ENCODE results near the gene PYDC2. TPM values are rescaled to one million over a fixed set of nuclear protein-coding genes. Genes with fewer than 3 reads are reported as not detected.

The PYDC2 gene
- total RNA-seq, 1 donor from 2014 or later: not detected

DNA sequence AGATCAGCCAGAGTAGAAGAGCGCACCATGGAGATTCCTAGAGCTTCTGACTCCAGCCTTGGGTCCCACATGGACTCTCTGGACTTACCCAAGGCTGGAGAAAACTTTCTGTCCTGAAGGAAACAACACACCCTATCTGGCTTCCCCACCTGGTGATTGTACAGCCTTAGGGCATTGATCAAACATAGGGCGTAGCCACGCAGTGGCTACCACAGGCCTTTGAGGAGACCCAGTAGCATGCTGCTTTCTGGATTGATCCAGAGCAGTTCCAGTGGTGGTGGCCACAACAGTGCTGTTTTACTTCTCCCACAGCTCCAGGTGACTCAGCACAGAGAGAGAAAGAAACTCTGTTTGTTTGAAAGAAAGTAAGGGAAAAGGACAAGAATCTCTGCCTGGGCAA, 23.5 kb downstream of the PYDC2 start:
- H3K27ac Mint-ChIP-seq: no peak overlapping the region
- no peaks in the 10 kb centered on the region for H3K36me3 Mint-ChIP-seq
- no peaks in the 10 kb centered on the region for H3K27me3 Mint-ChIP-seq
- no peak for DNase-seq (ENCODE audit: extremely low spot score, unreplicated experiment)
- no peak for TF ChIP-seq CTCF (conservative IDR thresholded peaks at IDR 0.05)
- peaks cover 8% of the 10 kb centered on the region for H3K9me3 Mint-ChIP-seq
- H3K4me1 Mint-ChIP-seq (ENCODE audit: unreplicated experiment): no peaks in the 10 kb centered on the region
- no peak overlapping the region for H3K4me3 Mint-ChIP-seq

DNA sequence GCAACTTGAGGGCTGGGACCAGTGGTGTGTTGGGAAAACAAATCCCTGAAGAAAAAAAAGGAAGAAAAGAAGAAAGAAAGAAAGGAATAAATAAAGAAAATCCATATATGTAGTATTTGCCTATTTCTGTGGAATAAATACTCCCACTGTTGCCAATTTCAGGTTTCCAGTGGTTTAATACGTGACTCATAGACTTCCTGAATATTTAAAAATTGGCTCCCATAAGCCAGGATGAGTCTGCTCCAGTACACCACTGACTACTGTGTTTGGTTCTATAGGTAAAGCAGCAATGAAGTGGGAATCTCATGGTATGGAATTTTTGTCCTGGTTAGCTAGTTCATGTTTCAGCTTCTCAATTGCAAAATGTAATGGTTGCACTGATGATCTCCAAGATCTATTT, 31.6 kb downstream of the PYDC2 start:
- TF ChIP-seq CTCF (conservative IDR thresholded peaks at IDR 0.05): no peak
- Mint-ChIP-seq H3K27ac (no peak overlapping the region), H3K27me3 (no peaks in the 10 kb centered on the region), H3K4me1 (ENCODE audit: unreplicated experiment) (no peaks in the 10 kb centered on the region), H3K36me3 (no peaks in the 10 kb centered on the region), H3K9me3 (no peaks in the 10 kb centered on the region), H3K4me3 (no peak overlapping the region)
- DNase-seq (ENCODE audit: extremely low spot score, unreplicated experiment): no peak

DNA sequence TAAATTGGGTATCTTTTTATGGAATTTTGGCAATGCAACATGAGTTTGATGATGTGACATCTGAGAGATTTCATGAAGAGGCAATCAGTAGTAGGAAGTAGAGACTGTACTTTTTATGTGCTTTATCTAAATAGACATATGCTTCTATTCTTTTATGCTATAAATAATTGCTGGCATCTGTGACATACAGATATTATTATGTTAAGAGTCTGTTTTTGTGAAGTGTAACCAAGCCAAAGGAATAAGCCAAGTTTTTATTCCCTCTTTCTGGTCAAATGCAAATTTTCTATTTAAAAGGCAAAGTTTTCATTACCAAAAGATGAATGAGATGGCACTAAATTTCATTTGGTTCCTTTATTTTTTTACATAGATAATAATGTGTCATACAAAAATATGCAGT, 32.4 kb downstream of the PYDC2 start:
- no peak for TF ChIP-seq CTCF (conservative IDR thresholded peaks at IDR 0.05)
- Mint-ChIP-seq H3K36me3 (no peaks in the 10 kb centered on the region), H3K4me3 (no peak overlapping the region), H3K27me3 (no peaks in the 10 kb centered on the region), H3K9me3 (no peaks in the 10 kb centered on the region), H3K27ac (no peak overlapping the region), H3K4me1 (ENCODE audit: unreplicated experiment) (no peaks in the 10 kb centered on the region)
- no peak for DNase-seq (ENCODE audit: extremely low spot score, unreplicated experiment)

DNA sequence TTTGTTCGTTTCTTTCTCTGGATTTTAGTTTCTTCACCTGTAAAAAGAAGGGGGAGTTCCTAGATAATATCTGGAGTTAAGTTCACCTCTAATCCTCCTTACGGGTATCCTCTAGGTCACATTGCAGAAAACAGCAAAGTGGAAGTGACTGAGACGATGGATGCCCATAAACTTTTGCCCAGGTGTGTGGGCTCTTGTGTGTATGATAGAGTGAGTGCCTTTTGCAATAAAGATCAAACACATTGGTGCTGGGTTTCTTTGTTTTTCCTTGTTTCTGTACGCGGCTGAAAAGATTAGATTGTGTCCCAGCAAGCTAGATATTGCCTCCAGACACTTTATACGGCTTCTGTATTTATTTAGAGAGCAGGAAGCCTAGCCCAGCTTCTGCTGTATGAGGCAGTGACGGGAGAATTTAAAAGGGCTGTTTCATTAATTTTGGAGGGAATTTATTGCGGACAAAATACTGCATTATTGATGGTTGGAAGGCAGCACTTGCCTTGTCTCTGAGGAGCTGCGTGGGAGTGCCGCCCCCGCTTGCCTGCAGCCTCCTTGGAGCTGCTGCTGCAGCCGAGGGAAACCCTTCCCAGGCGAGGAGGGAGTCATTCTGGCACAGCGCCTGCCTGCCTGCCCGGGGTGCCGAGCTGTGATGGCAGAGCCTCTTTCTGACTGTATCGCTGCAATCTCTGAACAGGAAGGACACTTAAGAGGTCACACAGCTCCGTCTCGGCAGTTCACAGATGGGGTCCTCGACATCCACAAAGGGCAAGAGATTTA, 38.5 kb downstream of the PYDC2 start:
- Mint-ChIP-seq H3K4me3 (peak overlapping the region; percentile 61), H3K27ac (no peak overlapping the region), H3K4me1 (ENCODE audit: unreplicated experiment) (peaks cover 13% of the 10 kb centered on the region), H3K9me3 (no peaks in the 10 kb centered on the region), H3K27me3 (peaks cover 3% of the 10 kb centered on the region), H3K36me3 (no peaks in the 10 kb centered on the region)
- DNase-seq (ENCODE audit: extremely low spot score, unreplicated experiment): no peak
- TF ChIP-seq CTCF (conservative IDR thresholded peaks at IDR 0.05): no peak

DNA sequence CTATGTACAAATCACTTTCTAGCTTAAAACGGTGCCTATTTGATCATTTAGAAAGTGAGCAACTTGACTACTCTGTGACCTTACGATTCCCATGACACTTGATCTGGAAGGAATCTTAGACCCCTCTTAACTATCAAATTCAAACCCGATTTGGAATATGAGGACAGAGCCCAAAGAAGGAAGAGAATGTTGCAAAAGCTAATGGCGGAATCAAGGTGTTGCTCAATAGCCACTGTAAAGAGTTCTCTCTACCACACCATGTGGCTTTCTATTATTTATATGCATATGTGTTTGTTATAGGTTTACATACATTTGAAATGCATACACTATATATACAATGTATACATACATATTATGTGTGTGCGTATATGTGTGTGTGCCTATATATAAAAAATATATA, 39.9 kb downstream of the PYDC2 start:
- H3K4me1 Mint-ChIP-seq (ENCODE audit: unreplicated experiment): peaks cover 13% of the 10 kb centered on the region
- peaks cover 3% of the 10 kb centered on the region for H3K27me3 Mint-ChIP-seq
- H3K27ac Mint-ChIP-seq: no peak overlapping the region
- no peak for TF ChIP-seq CTCF (conservative IDR thresholded peaks at IDR 0.05)
- no peaks in the 10 kb centered on the region for H3K9me3 Mint-ChIP-seq
- no peak overlapping the region for H3K4me3 Mint-ChIP-seq
- DNase-seq (ENCODE audit: extremely low spot score, unreplicated experiment): no peak
- no peaks in the 10 kb centered on the region for H3K36me3 Mint-ChIP-seq

Data from type B pancreatic cell (in vitro differentiated cells).